NCI-H2107 (cell line): ENCODE measurements around the gene FIZ1.
A peak's percentile ranks its signal among the peaks of the same experiment; 100 is the strongest.
"Not testable (repeated sequence)": the region's sequence is repeated elsewhere in the genome, so short reads cannot be mapped to it uniquely, and the experiment has no call there.

Experiments
- DNase-seq: peaks from one replicate; lab custom pipeline; 2025; lab: John Stamatoyannopoulos, UW

FIZ1 gene

GRCh38 chr19:55593096-55593772 lies 6.1 kb downstream of the FIZ1 start:
- no peak for DNase-seq

- no peak for DNase-seq
Observed at GRCh38 chr19:55592391-55593090, 6.8 kb downstream of the FIZ1 start.

- no peak for DNase-seq
Observed at GRCh38 chr19:55591555-55591954, 7.8 kb downstream of the FIZ1 start.

GRCh38 chr19:55590617-55591016 lies 8.7 kb downstream of the FIZ1 start:
- no peak for DNase-seq

- DNase-seq: no peak
Observed at GRCh38 chr19:55590109-55590508, 9.2 kb downstream of the FIZ1 start.

GRCh38 chr19:55588738-55589137 lies 10.6 kb downstream of the FIZ1 start:
- DNase-seq: no peak

GRCh38 chr19:55586976-55587668 lies 12.2 kb downstream of the FIZ1 start:
- peak; percentile 90 for DNase-seq

GRCh38 chr19:55585658-55586339 lies 13.5 kb downstream of the FIZ1 start:
- peak; percentile 63 for DNase-seq

- no peak for DNase-seq
Observed at GRCh38 chr19:55584871-55585270, 14.4 kb downstream of the FIZ1 start.

GRCh38 chr19:55583897-55584296 lies 15.4 kb downstream of the FIZ1 start:
- DNase-seq: not testable (repeated sequence)

GRCh38 chr19:55582284-55582683 lies 17.0 kb downstream of the FIZ1 start:
- DNase-seq: not testable (repeated sequence)

GRCh38 chr19:55581823-55582223 lies 17.5 kb downstream of the FIZ1 start:
- DNase-seq: no peak

GRCh38 chr19:55581145-55581822 lies 18.0 kb downstream of the FIZ1 start:
- DNase-seq: no peak

GRCh38 chr19:55580628-55581144 lies 18.6 kb downstream of the FIZ1 start, which contains the start of gene ZNF579:
TSS of gene ZNF579 (minus strand) at chr19:55580848. CDS start at chr19:55579639, 1,209 bp downstream.
- DNase-seq: peak; percentile 52

- DNase-seq: no peak
Observed at GRCh38 chr19:55579766-55580621, 19.3 kb downstream of the FIZ1 start.

GRCh38 chr19:55578761-55579747 lies 20.3 kb downstream of the FIZ1 start:
- no peak for DNase-seq

- no peak for DNase-seq
Observed at GRCh38 chr19:55578031-55578760, 21.1 kb downstream of the FIZ1 start.

- no peak for DNase-seq
Observed at GRCh38 chr19:55576746-55577145, 22.6 kb downstream of the FIZ1 start.

GRCh38 chr19:55573929-55574328 lies 25.4 kb downstream of the FIZ1 start:
- DNase-seq: not testable (repeated sequence)
